HUES64 (cell line): ENCODE results near the gene INPP4B.

ENCODE experiments used
- H3K27ac ChIP-seq: 2 replicates; pipeline ENCODE4 v1.7.0; 2013; ENCODE audit warnings: low read depth, low read length, inconsistent platforms
- H3K27me3 ChIP-seq: 2 replicates; pipeline ENCODE4 v1.6.1; 2013; ENCODE audit warnings: mild to moderate bottlenecking, low read length; ENCODE audit not compliant: insufficient read depth
- H3K36me3 ChIP-seq: 2 replicates; pipeline ENCODE4 v1.6.1; 2013; ENCODE audit warnings: mild to moderate bottlenecking, low read length; ENCODE audit not compliant: insufficient read depth
- H3K4me1 ChIP-seq: 2 replicates; pipeline ENCODE4 v1.6.1; 2013; ENCODE audit warnings: mild to moderate bottlenecking, low read length, moderate library complexity; ENCODE audit not compliant: insufficient read depth
- H3K4me3 ChIP-seq: 2 replicates; pipeline ENCODE4 v1.5.1; 2013; ENCODE audit warnings: mild to moderate bottlenecking, low read length, moderate library complexity
- H3K9ac ChIP-seq: 2 replicates; pipeline ENCODE4 v1.6.1; 2013; ENCODE audit warnings: mild to moderate bottlenecking, low read depth, low read length
- H3K9me3 ChIP-seq: 2 replicates; pipeline ENCODE4 v1.6.1; 2013; ENCODE audit warnings: low read depth, low read length; ENCODE audit not compliant: insufficient read depth
- WGBS: fragments of 150-250, 120-280 bp; methylation state at CpG from one replicate; pipeline ENCODE4 v1.1.7; 2013; ENCODE audit warnings: missing lambda C conversion rate; 5-methylcytosine and 5-hydroxymethylcytosine counted together

Gene INPP4B

GRCh38 chr4:142265536-142265935 lies 580.6 kb downstream of the INPP4B start:
- 96% methylated on average over 3 of the region's 3 CpGs for WGBS
- no peaks in the 10 kb centered on the region for H3K36me3 ChIP-seq
- no peaks in the 10 kb centered on the region for H3K9me3 ChIP-seq
- H3K27me3 ChIP-seq, result no peaks in the 10 kb centered on the region
- no peak overlapping the region for H3K9ac ChIP-seq
- H3K27ac ChIP-seq, result no peak overlapping the region
- H3K4me3 ChIP-seq, result no peak overlapping the region
- peaks cover 16% of the 10 kb centered on the region; the same call in 1 of the 2 replicates for H3K4me1 ChIP-seq

GRCh38 chr4:142264961-142265360 lies 581.1 kb downstream of the INPP4B start:
- 93% methylated on average over 2 of the region's 2 CpGs for WGBS
- H3K9ac ChIP-seq, result no peak overlapping the region
- peaks cover 14% of the 10 kb centered on the region; the same call in 1 of the 2 replicates for H3K4me1 ChIP-seq
- H3K9me3 ChIP-seq, result no peaks in the 10 kb centered on the region
- no peak overlapping the region for H3K27ac ChIP-seq
- H3K4me3 ChIP-seq, result no peak overlapping the region
- H3K36me3 ChIP-seq, result no peaks in the 10 kb centered on the region
- H3K27me3 ChIP-seq, result no peaks in the 10 kb centered on the region

DNA sequence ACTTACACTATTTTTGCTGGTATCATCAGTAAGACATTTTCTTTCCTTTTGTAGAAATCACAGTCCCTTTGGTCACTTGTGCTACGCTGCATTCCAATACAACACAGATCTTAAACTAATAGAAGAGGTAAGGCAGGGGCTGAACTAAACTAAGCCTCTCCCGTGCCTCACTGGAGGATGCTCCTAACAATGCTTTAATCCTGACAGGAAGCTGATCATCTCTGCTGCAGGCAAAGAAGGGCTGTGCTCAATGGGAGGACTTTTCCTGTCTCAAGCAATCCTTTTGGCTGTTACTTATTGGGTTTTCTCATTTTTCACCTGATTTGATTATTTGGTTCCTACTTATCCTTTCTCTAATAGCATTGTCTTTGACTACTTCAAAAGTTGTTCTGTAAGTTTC lies 583.1 kb downstream of the INPP4B start:
- Histone ChIP-seq H3K4me1 (no peaks in the 10 kb centered on the region), H3K9me3 (no peaks in the 10 kb centered on the region), H3K4me3 (no peak overlapping the region), H3K27ac (no peak overlapping the region), H3K9ac (no peak overlapping the region), H3K36me3 (no peaks in the 10 kb centered on the region), H3K27me3 (no peaks in the 10 kb centered on the region)
- WGBS, result 60% methylated on average over 2 of the region's 2 CpGs

GRCh38 chr4:142248946-142249345 lies 597.2 kb downstream of the INPP4B start:
- H3K27ac ChIP-seq, result no peak overlapping the region
- no peak overlapping the region for H3K4me3 ChIP-seq
- no peaks in the 10 kb centered on the region for H3K36me3 ChIP-seq
- WGBS, result 91% methylated on average over 1 of the region's 1 CpG
- H3K9ac ChIP-seq, result no peak overlapping the region
- no peaks in the 10 kb centered on the region for H3K4me1 ChIP-seq
- peaks cover 9% of the 10 kb centered on the region for H3K9me3 ChIP-seq
- no peaks in the 10 kb centered on the region for H3K27me3 ChIP-seq

DNA sequence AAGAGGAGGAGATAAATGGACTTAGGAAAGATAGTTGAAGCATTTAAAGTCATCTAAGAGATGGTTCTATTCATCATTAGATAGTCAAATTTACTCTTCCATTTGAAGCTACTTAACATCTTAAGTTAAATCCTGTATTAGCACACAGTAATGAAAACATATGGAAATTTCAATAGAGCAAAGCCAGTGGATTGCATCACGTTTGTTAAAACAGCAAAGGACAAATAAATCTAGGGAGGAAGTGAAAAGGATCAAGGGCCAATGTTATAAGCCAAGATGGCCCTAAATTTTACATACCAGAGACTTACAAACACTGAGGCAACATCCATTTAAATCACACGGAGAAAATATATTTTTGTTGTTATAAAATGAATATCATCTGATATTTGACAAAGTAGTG lies 602.8 kb downstream of the INPP4B start:
- H3K9me3 ChIP-seq, result no peaks in the 10 kb centered on the region
- no peaks in the 10 kb centered on the region for H3K36me3 ChIP-seq
- H3K4me3 ChIP-seq, result no peak overlapping the region
- WGBS, result 67% methylated on average over 1 of the region's 2 CpGs
- H3K4me1 ChIP-seq, result no peaks in the 10 kb centered on the region
- no peak overlapping the region for H3K9ac ChIP-seq
- H3K27me3 ChIP-seq, result no peaks in the 10 kb centered on the region
- no peak overlapping the region for H3K27ac ChIP-seq

GRCh38 chr4:142242156-142242555 lies 603.9 kb downstream of the INPP4B start:
- H3K36me3 ChIP-seq, result no peaks in the 10 kb centered on the region
- H3K4me1 ChIP-seq, result no peaks in the 10 kb centered on the region
- no peak overlapping the region for H3K4me3 ChIP-seq
- 88% methylated on average over 1 of the region's 2 CpGs for WGBS
- H3K27ac ChIP-seq, result no peak overlapping the region
- no peaks in the 10 kb centered on the region for H3K9me3 ChIP-seq
- no peaks in the 10 kb centered on the region for H3K27me3 ChIP-seq
- no peak overlapping the region for H3K9ac ChIP-seq

GRCh38 chr4:142238589-142238988 lies 607.5 kb downstream of the INPP4B start:
- Histone ChIP-seq H3K27ac (no peak overlapping the region), H3K9ac (no peak overlapping the region), H3K9me3 (no peaks in the 10 kb centered on the region), H3K4me3 (no peak overlapping the region), H3K4me1 (no peaks in the 10 kb centered on the region), H3K36me3 (no peaks in the 10 kb centered on the region), H3K27me3 (no peaks in the 10 kb centered on the region)

DNA sequence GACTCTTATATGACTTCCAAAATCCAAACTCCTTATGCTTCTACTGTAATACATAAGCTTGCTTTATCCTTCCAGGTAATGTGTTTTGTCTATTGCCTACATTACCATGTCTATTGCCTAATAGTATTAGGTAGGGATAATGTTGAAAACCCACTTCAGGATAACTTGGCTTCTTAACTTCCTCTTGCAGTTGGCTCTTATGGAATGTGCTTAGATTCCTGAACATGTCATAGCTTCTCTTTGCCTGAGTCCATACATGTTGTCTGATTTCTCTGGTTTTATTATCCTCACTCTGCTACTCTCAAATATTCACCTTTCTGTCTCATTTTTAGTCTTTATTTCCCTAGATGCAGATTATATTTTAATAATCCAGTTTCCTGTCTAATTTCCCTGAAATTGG lies 609.8 kb downstream of the INPP4B start:
- Histone ChIP-seq H3K4me3 (no peak overlapping the region), H3K9me3 (no peaks in the 10 kb centered on the region), H3K4me1 (no peaks in the 10 kb centered on the region), H3K27me3 (no peaks in the 10 kb centered on the region), H3K36me3 (no peaks in the 10 kb centered on the region), H3K27ac (no peak overlapping the region), H3K9ac (no peak overlapping the region)

DNA sequence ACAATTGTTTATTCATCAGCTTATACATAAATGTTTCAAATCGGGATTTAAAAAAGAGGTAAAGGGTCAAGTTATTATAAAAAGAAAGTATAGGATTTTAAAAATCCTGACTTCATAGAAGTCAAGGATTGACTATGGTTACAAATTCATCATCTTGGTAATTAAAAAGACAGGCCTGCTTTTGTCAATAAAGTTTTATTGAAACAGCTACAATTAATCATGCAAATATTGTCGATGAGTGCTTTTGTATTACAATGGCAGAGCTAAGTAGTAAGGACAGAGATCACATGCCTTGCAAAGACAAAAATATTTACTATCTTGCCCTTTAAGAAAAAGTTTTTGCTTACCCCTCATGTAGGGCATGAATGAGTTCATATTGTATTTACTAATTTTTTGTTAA lies 614.3 kb downstream of the INPP4B start:
- Histone ChIP-seq H3K4me1 (no peaks in the 10 kb centered on the region), H3K27me3 (no peaks in the 10 kb centered on the region), H3K27ac (no peak overlapping the region), H3K36me3 (no peaks in the 10 kb centered on the region), H3K4me3 (no peak overlapping the region), H3K9ac (no peak overlapping the region), H3K9me3 (no peaks in the 10 kb centered on the region)
- WGBS, result no CpG with 5 or more reads among the region's 2 CpGs

DNA sequence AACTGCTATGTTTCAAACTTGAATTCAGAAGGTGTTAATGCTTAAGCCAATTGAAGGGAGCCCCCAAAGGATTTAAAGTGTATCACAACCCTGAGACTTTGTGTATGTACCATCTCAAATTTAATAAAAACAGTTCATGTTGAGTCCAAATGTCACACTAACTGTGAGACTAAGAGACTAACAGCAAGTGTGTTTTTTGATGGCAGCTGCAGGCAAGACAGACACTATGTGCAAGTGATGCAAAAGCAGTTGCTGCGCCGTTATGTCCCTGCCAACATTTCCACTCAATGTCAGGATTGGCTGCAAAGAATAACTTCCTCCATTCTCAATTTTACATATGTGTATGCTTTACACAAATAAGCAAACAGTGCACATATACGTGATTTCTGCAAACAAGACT lies 615.1 kb downstream of the INPP4B start:
- 96% methylated on average over 3 of the region's 3 CpGs for WGBS
- H3K36me3 ChIP-seq, result no peaks in the 10 kb centered on the region
- no peak overlapping the region for H3K9ac ChIP-seq
- no peaks in the 10 kb centered on the region for H3K4me1 ChIP-seq
- no peak overlapping the region for H3K27ac ChIP-seq
- no peaks in the 10 kb centered on the region for H3K27me3 ChIP-seq
- no peaks in the 10 kb centered on the region for H3K9me3 ChIP-seq
- no peak overlapping the region for H3K4me3 ChIP-seq

- H3K27ac ChIP-seq, result no peak overlapping the region
- H3K27me3 ChIP-seq, result no peaks in the 10 kb centered on the region
- H3K4me3 ChIP-seq, result no peak overlapping the region
- H3K9me3 ChIP-seq, result no peaks in the 10 kb centered on the region
- no peaks in the 10 kb centered on the region for H3K36me3 ChIP-seq
- H3K9ac ChIP-seq, result no peak overlapping the region
- no peaks in the 10 kb centered on the region for H3K4me1 ChIP-seq
Observed at GRCh38 chr4:142226014-142226413, 620.1 kb downstream of the INPP4B start.

- H3K27ac ChIP-seq, result no peak overlapping the region
- H3K4me3 ChIP-seq, result no peak overlapping the region
- no peaks in the 10 kb centered on the region for H3K36me3 ChIP-seq
- H3K27me3 ChIP-seq, result no peaks in the 10 kb centered on the region
- H3K4me1 ChIP-seq, result no peaks in the 10 kb centered on the region
- H3K9ac ChIP-seq, result no peak overlapping the region
- H3K9me3 ChIP-seq, result no peaks in the 10 kb centered on the region
Observed at GRCh38 chr4:142222127-142222526, 624.0 kb downstream of the INPP4B start.
